ENCODE measurements around the gene FAM174C. TPM values are rescaled to one million over a fixed set of nuclear protein-coding genes. Genes with fewer than 3 reads are reported as not detected.
"Not testable (repeated sequence)": the region's sequence is repeated elsewhere in the genome, so short reads cannot be mapped to it uniquely, and the experiment has no call there.

Gene FAM174C
- total RNA-seq, 1 experiment from 2014 or later, result 59.4 TPM

DNA sequence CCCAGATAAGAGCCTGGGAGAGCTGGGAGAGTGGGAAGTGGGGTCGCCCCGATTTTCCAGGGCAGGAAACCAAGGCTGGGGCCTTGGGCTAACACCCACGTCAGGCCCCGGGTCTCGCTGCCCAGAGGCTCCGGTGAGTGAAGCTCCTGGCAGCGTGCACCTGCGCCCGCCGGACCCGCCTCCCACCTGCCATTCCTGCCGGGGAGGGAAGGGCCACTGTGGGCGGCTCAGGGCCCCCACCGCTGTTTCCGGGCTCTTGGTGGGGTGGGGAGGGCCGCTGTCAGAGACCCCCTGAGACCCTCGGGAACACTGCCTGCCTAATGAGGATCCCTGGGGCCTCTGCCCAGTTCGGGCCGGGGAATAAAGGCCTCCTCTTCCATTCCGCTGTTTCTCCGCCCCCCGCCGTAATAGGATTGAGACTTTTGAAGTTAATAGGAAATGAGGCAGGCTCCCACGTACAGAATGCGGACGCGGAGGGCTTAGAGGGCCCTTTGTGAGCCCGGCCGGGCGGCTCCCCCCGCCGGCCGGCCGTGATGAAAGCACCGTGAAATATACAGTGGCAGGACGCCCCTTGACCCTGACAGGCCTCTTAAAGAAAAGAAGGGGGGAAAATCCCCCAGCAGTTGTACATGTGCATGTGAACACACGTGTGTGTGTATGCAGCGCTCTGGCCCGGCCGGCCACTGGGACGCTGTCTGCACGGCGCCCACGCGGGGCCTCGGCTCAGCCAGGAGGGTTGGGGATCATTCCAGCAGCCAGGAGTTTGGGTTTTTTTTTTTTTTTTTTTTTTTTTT is 43.5 kb downstream of the FAM174C start (continued):
- TF ChIP-seq ARID4B (CRISPR knock-in tag; IDR thresholded peaks at IDR 0.05; ENCODE audit: borderline replicate concordance), result no peak
- TF ChIP-seq FOXP4 (CRISPR knock-in tag; IDR thresholded peaks at IDR 0.05), result no peak
- TF ChIP-seq JAZF1 (CRISPR knock-in tag; IDR thresholded peaks at IDR 0.05), result no peak
- no peak for TF ChIP-seq PRRX2 (CRISPR knock-in tag; IDR thresholded peaks at IDR 0.05)
- no peak for TF ChIP-seq SMAD3 (CRISPR knock-in tag; IDR thresholded peaks at IDR 0.05; ENCODE audit: borderline replicate concordance)
- no peak for TF ChIP-seq TEAD4 (CRISPR knock-in tag; IDR thresholded peaks at IDR 0.05)
- no peak for TF ChIP-seq FOXJ3 (CRISPR knock-in tag; IDR thresholded peaks at IDR 0.05; ENCODE audit: borderline replicate concordance)

- peaks cover 22% of the 10 kb centered on the region for H3K27me3 Mint-ChIP-seq (ENCODE audit: low read depth)
- H3K27ac Mint-ChIP-seq; H3K9me3 Mint-ChIP-seq; DNase-seq (ENCODE audit: low spot score); POLR2A ChIA-PET; CTCF ChIA-PET; H3K4me1 Mint-ChIP-seq; ATAC-seq; H3K36me3 Mint-ChIP-seq; H3K4me3 Mint-ChIP-seq: not testable (repeated sequence)
Observed at GRCh38 chr19:1320282-1320650, 44.9 kb downstream of the FAM174C start.

DNA sequence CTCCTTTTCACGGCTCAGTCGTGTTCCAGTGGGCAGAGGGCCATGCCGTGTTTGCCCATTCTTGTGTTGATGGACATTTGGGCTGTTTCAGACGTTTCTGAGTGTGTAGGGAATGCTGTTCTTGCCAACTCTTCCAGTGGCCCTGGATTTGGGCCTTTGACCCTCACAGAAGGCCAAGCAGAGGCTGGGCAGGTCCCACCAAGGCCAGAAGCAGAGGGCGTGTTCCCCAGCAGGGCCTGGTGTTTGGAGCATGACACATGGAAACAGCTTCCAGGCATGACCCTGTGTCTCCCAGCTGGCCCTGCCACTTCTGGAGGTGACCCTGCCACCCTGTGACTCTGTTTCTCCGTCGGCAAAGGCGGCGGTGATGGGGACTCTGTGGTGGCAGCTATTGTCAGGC is 46.2 kb downstream of the FAM174C start:
- Mint-ChIP-seq H3K9me3 (no peaks in the 10 kb centered on the region), H3K4me3 (no peak overlapping the region), H3K36me3 (no peaks in the 10 kb centered on the region), H3K4me1 (no peaks in the 10 kb centered on the region), H3K27me3 (ENCODE audit: low read depth) (peaks cover 14% of the 10 kb centered on the region), H3K27ac (peak overlapping the region; percentile 85; the same call in 1 of the 2 replicates)
- ATAC-seq (no peak), DNase-seq (ENCODE audit: low spot score) (no peak)
- ChIA-PET CTCF (no interaction called here), POLR2A (interaction anchor here (0.6 kb wide), 1 partner anchor 53 kb away, joined by 3 read pairs; no protein-coding TSS in a partner anchor)
- TF ChIP-seq GRHL2 (CRISPR knock-in tag; IDR thresholded peaks at IDR 0.05; ENCODE audit: insufficient replicate concordance, severe bottlenecking) (no peak), ZNF121 (CRISPR knock-in tag; IDR thresholded peaks at IDR 0.05) (no peak), SMAD3 (CRISPR knock-in tag; IDR thresholded peaks at IDR 0.05; ENCODE audit: borderline replicate concordance) (no peak), MYBL2 (CRISPR knock-in tag; IDR thresholded peaks at IDR 0.05) (no peak), SMAD4 (CRISPR knock-in tag; IDR thresholded peaks at IDR 0.05) (no peak), OVOL2 (CRISPR knock-in tag; IDR thresholded peaks at IDR 0.05; ENCODE audit: borderline replicate concordance) (no peak), TCF7 (CRISPR knock-in tag; IDR thresholded peaks at IDR 0.05; ENCODE audit: low read depth) (no peak), FOXJ3 (CRISPR knock-in tag; IDR thresholded peaks at IDR 0.05; ENCODE audit: borderline replicate concordance) (no peak), FOXK1 (CRISPR knock-in tag; IDR thresholded peaks at IDR 0.05) (no peak), ETV6 (CRISPR knock-in tag; IDR thresholded peaks at IDR 0.05) (no peak)
- TF ChIP-seq, protein P1, sequence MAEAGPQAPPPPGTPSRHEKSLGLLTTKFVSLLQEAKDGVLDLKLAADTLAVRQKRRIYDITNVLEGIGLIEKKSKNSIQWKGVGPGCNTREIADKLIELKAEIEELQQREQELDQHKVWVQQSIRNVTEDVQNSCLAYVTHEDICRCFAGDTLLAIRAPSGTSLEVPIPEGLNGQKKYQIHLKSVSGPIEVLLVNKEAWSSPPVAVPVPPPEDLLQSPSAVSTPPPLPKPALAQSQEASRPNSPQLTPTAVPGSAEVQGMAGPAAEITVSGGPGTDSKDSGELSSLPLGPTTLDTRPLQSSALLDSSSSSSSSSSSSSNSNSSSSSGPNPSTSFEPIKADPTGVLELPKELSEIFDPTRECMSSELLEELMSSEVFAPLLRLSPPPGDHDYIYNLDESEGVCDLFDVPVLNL (CRISPR knock-in tag; IDR thresholded peaks at IDR 0.05; ENCODE audit: borderline replicate concordance, low read depth), result no peak
- TF ChIP-seq, protein P2, sequence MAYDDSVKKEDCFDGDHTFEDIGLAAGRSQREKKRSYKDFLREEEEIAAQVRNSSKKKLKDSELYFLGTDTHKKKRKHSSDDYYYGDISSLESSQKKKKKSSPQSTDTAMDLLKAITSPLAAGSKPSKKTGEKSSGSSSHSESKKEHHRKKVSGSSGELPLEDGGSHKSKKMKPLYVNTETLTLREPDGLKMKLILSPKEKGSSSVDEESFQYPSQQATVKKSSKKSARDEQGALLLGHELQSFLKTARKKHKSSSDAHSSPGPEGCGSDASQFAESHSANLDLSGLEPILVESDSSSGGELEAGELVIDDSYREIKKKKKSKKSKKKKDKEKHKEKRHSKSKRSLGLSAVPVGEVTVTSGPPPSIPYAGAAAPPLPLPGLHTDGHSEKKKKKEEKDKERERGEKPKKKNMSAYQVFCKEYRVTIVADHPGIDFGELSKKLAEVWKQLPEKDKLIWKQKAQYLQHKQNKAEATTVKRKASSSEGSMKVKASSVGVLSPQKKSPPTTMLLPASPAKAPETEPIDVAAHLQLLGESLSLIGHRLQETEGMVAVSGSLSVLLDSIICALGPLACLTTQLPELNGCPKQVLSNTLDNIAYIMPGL (CRISPR knock-in tag; IDR thresholded peaks at IDR 0.05), result no peak

Data from WTC11 (cell line).